ENCODE data around the gene SULT2B1.
"Not testable (repeated sequence)": the region's sequence is repeated elsewhere in the genome, so short reads cannot be mapped to it uniquely, and the experiment has no call there.

SULT2B1 gene

DNA sequence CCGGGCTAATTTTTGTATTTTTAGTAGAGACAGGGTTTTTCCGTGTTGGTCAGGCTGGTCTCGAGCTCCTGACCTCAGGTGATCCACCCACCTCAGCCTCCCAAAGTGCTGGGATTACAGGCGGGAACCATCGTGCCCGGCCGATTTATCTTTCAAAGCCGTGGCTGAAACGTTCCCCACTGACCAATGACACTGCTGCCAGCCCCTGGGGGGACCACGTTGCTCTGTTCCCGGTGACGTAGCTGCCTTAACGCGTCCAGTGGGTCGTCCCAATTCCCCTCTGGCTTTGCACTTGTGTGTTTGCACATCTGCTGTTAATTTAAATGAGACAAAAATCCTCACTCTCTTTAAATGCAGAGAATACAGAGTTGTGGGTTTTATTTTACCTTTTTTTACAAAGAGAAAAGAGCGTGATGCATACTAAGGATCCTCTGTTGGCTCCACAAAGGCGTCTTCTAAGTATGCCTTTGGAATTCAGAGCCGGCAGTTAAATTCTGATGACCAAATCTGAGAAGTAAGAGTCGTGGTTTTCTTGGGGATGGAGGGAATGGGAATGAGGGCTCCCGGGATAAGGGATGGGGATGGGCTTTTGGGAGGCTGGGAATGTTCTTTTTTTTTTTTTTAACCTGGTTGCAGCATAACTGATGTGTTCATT lies 21.8 kb upstream of the SULT2B1 start:
- no peak for DNase-seq

DNA sequence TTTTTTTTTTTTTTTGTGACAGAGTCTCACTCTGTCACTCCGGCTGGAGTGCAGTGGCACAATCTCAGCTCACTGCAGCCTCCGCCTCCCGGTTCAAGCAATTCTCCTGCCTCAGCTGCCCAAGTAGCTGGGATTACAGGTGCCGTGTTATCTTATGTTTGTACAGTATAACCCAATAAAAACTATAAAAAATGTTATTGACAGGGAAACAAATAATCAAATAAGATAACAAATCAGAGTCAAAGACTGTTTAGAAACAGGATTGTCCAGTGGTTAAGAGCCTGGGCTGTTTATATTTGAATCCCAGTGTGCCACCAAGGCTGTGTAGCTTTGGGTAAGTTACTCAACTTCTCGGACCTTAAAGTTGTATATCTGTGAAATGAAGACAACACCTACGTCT lies 21.2 kb upstream of the SULT2B1 start:
- DNase-seq, result no peak

DNA sequence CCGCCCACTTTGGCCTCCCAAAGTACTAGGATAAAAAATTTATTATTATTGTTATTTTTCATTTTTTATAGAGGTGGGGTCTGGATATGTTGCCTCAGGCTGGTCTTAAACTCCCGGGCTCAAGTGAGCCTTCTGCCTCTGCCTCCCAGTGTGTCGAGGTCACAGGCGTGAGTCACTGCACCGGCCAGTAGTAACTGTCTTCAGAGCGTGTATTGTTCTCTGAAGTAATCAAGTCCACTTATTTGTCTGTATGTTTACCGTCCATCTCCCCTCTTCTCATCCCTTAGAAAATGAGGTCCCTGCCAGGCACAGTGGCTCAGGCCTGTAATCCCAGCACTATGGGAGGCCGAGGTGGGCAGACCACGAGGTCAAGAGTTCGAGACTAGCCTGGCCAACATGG lies 18.2 kb upstream of the SULT2B1 start:
- DNase-seq, result no peak

DNA sequence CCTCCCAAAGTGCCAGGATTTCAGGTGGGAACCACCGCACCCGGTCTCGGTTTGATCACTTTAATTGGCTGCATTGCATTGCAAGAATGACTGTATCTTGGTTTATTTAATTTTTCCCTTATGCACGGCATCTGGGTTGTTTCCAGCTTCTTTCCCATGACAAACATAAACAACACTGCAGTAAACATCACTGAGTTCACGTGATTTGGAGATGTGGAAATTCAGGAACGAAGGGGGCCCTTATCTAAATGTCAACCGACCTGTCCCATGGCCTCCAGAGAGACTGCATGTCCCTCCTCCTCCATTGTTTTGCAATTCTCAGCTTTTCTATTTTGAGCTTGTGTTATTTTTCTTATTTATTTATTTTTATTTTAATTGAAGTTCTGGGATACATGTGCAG lies 14.4 kb upstream of the SULT2B1 start:
- DNase-seq, result no peak

DNA sequence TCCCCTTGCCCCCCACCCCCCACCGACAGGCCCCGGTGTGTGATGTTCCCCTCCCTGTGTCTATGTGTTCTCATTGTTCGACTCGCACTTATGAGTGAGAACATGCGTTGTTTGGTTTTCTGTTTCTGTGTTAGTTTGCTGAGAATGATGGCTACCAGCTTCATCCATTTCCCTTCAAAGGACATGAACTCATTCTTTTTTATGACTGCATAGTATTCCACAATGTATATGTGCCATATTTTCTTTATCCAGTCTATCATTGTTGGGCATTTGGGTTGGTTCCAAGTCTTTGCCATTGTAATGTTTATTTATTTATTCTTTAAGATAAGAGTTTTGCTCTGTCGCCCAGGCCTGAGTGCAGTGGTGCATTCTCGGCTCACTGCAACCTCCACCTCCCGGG lies 13.9 kb upstream of the SULT2B1 start:
- not testable (repeated sequence) for DNase-seq

DNA sequence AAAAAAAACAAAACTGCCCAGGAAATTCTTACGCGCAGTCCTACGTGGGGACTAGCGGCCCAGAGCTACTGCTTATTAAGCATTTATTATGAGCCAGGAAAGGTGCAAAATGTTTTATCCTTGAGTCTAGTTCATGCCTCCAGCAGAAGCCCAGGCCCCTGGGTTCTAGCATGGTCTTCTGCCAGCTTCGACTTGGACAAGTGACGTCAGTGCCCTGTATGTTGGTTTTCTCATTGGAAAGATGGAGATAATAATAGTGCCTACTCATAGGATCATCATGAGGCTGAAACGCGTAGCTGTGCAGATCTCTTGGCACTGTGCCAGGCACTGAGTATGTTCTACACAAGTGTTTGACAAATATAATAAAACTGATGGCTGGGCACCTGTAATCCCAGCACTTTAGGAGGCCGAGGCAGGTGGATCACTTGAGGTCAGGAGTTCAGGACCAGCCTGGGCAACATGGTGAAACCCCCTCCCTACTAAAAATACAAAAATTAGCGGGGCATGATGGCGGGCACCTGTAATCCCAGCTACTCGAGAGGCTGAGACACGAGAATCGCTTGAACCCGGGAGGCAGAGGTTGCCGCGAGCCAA lies 12.4 kb upstream of the SULT2B1 start:
- DNase-seq, result peak; percentile 30

DNA sequence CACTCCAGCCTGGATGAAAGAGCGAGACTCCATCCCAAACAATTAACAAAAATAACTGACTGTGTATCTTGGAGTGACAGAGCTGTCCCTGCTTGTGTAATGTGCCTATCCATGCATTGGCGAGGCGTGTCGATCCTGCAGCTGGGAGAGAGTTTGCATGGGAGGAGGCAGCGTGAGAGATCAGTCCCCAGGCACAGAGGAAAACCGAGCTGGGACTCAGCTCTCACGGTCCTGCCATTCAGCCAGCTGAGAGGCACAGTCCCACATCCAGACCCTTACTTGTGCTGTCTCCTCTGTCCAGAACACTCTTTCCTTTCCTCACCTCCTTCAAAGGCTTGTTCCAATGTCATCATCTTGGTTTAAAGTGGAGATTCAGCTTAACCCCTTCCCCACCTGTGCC lies 11.9 kb upstream of the SULT2B1 start:
- peak; percentile 30 for DNase-seq

DNA sequence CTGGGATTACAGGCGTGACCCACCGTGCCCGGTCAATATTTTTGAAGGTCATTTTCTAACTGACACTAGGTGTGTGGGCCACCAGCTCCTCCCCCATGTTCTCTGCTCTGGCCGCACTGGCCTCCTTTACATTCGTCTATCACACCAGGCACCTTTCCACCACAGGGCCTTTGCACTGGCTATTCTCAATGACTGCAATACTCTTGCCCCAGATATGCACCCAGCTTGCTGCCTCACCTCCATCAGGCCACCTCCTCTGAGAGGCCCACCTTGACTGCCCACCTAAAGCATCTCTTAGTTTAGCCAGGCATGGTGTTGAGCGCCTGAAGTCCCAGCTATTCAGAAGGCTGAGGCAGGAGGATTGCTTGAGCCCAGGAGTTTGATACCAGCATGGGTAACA lies 10.2 kb upstream of the SULT2B1 start:
- no peak for DNase-seq

DNA sequence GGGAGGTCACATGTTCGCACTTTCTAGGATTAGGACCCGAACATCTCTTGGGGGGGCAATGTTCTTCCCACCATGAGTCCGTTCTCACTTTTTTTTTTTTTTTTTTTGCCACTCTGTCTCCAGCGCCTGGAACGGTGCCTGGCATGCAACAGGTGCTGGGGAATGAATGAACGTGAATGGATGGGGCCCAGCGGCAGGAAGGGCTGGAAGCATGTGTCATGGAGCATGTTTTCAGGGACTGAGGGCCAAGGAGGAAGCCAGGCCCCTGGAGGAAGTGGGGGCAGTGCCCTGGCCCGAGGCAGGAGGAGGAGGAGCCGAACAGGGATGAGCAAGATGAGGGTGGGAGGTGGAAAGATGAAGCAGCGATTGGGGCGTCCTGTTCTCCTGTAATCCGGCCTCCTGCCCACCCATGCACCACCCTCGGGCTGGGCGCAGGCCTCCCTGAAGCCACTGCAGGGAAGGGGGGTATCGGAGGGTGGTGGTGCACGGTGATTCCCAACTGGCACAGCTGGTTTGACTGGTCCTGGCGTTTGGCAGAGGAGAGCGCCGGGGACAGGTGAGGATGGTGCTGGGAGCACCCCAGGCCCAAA lies 8.8 kb upstream of the SULT2B1 start:
- DNase-seq, result no peak

DNA sequence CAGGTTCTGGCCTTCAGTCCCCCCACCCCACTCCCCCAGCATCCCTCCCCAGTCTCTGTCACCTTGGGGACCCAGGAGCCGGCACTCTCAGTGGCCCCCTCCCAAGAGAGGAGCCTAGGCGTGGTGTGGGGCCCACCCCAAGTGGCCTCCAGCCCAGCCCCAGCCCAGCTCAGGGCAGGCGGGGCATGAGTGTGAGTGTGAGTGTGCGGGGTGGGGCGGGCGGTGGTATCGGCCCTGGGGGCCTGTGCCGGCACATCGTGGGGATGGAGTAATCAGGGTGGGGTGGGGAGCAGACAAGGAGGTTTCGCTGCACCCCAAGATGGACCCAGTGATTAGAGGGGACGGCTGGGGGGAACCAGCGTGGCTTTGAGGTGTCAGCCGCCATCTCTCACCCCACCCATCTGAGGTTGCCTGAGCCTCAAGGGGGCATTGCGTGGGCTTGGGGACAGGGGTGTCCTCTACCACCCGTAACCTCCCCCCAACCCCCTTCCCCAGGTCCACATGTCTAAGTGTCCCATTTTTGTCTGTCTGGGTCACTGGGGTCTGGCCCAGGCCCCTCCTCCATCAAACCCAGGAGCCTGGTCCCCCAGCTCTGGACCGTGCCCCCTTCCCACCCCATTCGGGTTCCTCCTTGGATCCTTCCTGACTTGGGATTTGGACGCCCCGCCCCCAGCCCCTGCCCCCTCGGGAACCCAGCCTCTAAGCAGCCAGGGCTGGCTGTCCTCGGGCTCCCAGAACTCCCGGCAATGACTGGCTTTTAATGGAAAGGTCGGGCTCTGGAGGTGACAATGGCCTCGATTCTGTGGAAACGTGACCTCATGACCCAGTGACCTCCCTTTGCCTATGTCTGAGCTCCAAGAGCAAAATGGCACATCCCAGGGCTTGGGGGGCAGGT lies 6.9 kb upstream of the SULT2B1 start:
- DNase-seq, result no peak

DNA sequence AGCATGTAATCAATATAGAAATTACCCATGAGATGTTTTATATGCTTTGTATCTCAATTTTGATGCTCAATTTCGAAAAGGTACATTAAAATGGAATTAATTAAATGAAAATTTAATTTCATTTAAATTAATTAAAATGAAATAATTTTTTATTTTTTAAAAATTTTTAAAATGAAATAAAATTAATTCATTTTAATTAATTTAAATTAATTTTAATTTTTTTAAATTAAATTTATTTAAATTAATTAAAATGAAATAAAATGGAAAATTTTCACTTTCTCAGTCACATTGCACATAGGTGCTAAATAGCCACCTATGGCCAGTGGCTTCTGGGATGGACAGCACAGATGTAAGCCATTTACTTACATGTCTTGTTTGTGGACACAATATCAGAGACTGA lies 4.2 kb upstream of the SULT2B1 start:
- DNase-seq, result no peak

DNA sequence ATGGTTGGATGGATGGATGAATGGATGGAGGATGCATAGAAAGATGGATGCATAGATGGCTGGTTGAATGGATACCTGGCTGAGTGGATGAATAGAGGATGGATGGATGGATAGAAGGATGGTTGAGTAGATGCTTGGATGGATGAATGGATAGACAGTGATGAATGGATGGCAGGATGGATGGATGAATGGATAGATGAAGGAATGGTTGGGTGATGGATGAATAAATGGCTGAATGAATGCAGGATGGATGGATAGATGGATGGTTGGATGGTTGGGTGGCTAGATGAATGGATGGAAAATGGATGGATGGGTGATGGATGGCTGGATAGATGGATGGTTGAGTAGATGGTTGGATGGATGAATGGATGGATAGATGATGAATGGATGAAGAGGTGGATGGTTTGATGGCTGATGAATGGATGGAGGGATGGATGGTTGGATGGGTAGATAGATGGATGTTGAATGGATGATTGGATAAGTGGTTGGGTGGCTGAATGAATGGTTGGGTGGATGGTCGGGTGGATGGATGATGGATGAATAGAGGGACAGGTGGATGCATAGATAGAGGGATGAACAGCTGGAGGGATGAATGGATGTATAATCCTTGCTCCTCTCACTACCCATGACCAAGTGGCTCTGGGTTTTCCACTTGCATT lies 3.6 kb upstream of the SULT2B1 start:
- DNase-seq, result no peak

DNA sequence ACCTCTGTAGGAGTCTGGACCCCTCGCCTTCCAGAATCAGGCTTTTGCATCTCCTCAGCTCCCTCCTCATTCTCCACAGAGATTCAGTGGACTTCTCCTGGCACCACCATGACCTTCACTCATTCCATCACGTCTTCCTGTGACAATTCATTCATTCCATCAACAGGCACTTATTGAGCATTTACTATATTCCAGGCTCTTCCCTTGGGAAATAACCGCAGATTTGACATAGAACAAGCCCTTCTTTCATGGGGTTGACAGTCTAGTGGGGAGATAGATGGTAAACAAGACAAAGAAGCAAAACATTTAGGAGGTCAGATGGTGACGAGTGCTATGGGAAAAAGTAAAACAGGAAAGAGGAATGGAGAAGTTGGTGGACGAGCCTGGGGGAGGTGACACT lies 2.6 kb upstream of the SULT2B1 start:
- no peak for DNase-seq

DNA sequence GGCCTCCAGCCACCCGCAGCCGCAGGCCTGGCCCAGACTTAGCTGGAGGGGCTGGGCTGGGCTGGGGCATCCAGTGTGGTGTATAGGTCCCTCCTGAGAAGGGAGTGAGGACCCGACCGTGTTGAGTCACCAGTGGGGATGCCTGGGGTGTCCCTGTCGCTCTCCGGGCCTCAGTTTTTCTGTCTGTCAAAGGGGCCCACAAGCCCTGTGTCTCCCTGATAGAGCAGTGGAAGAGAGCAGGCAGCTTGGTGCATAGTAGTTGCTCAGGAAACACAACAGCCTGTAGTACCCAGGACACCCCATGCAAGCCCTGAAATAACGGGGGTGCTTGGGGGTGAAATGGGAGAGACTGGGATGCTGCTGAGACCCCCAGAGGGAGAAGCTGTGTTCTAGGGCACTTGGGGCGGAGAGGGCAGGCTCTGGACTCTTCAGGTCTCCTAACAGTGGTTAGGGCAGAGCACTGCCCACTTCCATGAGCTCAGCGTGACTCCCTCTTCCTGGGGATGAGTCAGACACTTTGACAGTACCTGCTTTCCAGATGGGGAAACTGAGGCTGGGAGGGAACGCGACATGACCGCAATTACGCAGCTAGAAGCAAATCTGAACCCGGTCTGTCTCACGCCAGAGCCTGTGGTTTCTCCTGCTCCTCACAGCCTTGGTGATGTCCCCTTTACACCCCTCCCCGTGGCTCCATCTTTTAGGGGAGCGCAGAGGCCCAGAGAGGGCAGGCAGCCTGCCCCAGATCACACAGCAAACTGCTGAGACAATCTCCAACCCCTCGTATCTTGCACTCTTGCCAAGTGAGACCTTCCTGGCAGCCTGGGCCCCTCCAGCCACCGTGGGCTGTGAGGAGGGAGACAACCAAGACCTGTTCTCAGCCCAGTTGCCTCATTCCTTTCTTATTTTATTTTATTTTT lies 692 bp downstream of the SULT2B1 start:
- no peak for DNase-seq

DNA sequence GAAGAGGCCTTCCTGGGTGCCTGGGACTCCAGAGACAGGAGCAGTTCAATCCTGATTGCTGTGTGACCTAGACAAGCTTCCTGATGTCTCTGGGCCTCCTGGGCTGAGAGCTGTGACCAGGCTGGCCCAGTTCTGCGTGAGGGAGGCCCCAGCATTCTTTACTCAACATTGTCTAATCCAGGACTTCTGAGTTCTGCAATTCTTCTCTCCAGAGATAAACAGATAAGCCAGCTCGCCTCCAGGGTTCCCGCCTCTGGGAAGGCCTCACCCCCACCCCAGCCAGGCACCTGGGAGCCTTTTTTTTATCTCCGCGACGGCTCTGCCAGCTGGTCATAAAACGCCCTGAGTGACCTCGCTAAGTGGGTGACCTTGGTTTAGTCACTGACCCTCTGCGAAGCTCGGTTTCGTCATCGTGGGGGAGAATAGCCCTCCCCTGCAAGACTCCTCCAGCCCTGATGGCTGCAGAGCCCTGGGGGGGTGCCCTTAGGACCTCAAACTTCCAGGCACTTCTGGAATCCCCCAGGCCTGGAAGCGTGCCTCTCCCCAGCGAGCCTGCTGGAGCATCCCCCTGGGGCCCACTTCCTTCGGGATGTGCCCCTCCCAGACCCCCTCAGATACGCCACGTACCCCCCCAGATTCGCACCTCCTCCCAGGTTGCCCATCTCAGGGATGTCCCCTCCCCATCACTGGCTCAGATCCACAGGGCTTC lies 1.9 kb downstream of the SULT2B1 start:
- DNase-seq, result no peak

DNA sequence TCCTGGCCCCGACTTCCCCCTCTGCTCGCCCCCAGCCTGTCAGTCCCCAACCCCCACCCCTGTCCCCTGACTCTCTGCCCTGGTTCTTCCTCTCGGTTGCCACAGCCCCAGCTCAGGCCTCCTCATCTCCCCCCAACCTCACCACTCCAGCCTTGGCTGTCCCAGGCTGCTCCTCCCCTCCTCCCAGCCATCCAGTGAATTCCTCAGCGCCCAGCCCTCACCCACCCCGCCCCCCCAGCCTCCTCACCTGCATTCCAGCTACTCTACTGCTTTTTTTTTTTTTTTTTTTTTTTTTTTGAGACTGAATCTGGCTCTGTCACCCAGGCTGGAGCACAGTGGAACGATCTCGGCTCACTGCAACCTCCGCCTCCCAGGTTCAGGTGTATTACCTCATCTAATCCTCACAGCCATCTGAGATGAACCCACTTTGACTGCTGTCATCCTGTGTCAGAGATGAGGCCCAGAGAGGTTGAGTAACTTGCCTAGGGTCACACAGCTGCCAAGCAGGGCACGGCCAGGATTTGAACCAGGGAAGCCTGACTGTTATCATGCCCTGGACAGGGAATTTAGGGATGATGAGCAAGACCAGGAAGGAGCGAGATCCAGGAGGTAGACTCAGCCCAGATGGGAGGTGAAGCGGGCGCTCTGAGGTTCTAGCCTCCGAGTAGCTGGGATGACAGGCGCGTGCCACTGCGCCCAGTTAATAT lies 2.6 kb downstream of the SULT2B1 start:
- DNase-seq, result no peak

DNA sequence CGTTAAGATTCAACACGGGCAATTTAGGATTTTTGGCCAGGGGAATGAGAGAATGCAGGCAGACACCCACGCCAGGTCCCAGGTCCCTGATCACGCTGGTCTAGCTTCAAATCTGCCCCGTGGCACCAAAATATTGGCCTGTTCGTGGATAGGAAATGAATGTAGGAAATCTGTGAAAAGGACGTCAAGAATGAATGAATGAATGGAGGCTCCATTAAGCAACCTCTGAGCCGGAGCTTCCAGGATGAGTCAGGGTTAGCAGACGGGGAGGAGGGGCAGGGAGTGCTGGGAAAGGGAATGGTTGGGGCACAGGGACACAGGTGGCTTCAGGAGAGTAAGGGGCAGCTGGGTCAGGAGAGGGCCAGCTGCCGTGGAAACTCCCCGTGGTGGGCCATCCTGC lies 4.2 kb downstream of the SULT2B1 start:
- DNase-seq, result peak; percentile 21

DNA sequence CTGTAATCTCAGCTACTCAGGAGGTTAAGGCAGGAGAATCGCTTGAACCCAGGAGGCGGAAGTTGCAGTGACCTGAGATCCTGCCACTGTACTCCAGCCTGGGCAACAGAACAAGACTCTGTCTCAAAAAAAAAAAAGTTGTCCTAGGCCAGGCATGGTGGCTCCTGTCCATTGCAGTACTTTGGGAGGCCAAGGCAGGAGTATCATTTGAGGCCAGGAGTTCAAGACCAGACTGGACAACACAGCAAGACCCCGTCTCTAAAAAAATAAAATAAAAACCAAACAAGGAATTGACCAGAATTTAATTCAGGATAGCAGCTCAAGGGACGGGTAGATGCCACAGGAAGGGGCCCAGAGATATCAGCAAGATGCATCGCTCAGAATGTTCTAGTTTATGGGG lies 4.9 kb downstream of the SULT2B1 start:
- no peak for DNase-seq

DNA sequence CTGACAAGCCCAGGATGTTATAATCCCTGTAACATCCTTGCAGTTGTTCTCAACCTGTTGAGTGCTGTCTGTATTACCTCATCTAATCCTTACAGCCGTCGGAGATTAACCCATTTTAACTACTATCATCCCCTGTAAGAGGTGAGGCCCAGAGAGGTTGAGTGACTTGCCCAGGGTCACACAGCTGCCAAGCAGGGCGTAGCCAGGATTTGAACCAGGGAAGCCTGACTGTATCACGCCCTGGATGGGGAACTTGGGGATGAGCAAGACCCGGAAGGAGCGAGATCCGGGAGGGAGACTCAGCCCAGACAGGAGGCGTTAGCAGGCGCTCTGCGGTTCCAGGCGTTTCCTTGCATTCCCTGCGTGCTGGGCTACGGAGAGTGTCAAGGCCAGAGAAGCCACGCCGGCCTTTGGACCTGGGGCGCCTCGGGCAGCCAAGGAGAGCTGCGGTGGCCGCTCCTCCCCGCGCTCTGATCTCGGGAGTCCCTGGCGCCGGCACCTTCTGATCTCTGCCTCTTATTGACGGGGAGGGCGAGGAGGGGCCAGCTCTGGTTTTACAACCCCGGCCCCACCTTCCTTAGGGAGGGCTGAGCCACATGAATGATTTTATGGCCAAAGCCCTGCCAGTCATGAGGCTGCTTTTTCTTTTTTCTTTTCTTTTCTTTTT lies 6.2 kb downstream of the SULT2B1 start:
- no peak for DNase-seq

DNA sequence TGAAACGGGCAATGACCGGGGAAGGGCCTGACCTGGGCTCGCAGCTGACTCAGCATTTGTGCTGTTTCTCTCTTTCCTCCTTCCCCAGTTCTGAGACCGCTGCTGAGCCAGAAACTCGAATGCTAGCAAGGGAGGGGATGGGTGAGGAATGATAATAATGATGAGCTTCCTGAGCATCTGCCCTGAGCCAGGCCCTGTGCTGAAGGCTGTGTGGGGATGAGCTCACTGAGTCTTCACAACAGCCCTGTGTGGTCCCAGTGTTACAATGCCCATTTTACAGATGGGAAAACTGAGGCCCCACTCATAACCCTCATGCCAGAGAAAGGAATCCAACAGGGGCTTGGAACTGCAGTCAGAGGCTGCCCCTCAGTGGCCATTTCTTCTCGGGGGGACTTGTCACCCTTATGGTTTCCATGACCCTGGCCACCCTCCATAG lies 8.1 kb downstream of the SULT2B1 start:
- no peak for DNase-seq

All from NCI-H1694 treated with DMSO at 0.1 percent for 48 hours (cell line).